ENCODE data around the gene TTC33. TPM values are rescaled to one million over a fixed set of nuclear protein-coding genes. Genes with fewer than 3 reads are reported as not detected.

Gene TTC33
- total RNA-seq, 1 experiment from 2014 or later = 30.2 TPM

DNA sequence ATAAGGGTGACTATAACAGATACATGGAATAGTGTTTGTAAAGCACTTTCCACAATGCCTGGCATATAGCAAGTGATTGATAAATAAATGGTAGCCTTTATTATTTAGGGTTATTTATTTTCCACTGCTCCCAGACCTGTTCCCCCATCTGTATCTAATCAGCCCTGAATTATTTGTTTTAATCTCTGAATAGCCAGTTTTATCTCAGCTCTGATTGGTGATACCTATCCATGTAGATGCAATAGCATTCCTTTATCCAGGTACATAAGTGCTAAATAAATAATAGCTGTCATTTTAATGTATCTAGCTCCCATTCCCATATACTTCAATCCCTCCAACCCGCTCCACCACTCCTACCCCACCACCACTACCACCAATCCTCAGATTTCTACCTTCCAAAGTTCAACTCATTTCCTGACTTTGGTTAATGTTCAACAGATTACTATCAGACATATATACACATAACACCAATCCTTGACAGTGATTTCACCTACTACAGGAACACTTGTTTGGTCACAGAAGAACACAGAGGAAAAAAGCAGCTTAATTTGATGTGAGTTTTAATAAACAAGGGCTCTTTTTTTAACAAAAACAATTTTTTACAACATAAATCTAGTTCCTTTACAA is 28.4 kb upstream of the TTC33 start:
- Histone ChIP-seq H3F3A (ENCODE audit: insufficient read depth, low read depth) (peaks cover 3% of the 10 kb centered on the region; the same call in 1 of the 2 replicates), H3K36me3 (ENCODE audit: low read depth) (peaks cover 21% of the 10 kb centered on the region), H3K9me2 (ENCODE audit: insufficient read depth) (no peaks in the 10 kb centered on the region), H3K4me2 (no peak overlapping the region), H3K4me1 (replicated peaks; ENCODE audit: insufficient read depth) (peaks cover 19% of the 10 kb centered on the region; the same call in 1 of the 2 replicates), H3K4me3 (no peak overlapping the region), H3K27me3 (ENCODE audit: insufficient read depth, low read depth) (no peaks in the 10 kb centered on the region), H2AFZ (no peak overlapping the region), H3K9me3 (ENCODE audit: insufficient read depth, low read depth) (peaks cover 11% of the 10 kb centered on the region), H3K27ac (no peak overlapping the region; the same call in 1 of the 2 replicates), H3K79me2 (ENCODE audit: low read depth) (peaks cover 99% of the 10 kb centered on the region), H4K20me1 (ENCODE audit: insufficient read depth) (peaks cover 80% of the 10 kb centered on the region)
- BruUV-seq (replicated peaks) = no TSS peak
- TF ChIP-seq, protein P1, sequence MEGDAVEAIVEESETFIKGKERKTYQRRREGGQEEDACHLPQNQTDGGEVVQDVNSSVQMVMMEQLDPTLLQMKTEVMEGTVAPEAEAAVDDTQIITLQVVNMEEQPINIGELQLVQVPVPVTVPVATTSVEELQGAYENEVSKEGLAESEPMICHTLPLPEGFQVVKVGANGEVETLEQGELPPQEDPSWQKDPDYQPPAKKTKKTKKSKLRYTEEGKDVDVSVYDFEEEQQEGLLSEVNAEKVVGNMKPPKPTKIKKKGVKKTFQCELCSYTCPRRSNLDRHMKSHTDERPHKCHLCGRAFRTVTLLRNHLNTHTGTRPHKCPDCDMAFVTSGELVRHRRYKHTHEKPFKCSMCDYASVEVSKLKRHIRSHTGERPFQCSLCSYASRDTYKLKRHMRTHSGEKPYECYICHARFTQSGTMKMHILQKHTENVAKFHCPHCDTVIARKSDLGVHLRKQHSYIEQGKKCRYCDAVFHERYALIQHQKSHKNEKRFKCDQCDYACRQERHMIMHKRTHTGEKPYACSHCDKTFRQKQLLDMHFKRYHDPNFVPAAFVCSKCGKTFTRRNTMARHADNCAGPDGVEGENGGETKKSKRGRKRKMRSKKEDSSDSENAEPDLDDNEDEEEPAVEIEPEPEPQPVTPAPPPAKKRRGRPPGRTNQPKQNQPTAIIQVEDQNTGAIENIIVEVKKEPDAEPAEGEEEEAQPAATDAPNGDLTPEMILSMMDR (conservative IDR thresholded peaks at IDR 0.05) = no peak
- TF ChIP-seq EZH2 (IDR thresholded peaks at IDR 0.05; ENCODE audit: low read depth) = no peak
- POLR2A ChIA-PET (ENCODE audit: unreplicated experiment) = no interaction called here
- intact Hi-C loops (cut with micrococcal nuclease; ENCODE audit: unreplicated experiment) = no loop called here
- CTCF ChIA-PET = interaction anchor here (0.6 kb wide), 1 partner anchor 1164 kb away, joined by 6 read pairs; no protein-coding TSS in a partner anchor
- no peak for DNase-seq

DNA sequence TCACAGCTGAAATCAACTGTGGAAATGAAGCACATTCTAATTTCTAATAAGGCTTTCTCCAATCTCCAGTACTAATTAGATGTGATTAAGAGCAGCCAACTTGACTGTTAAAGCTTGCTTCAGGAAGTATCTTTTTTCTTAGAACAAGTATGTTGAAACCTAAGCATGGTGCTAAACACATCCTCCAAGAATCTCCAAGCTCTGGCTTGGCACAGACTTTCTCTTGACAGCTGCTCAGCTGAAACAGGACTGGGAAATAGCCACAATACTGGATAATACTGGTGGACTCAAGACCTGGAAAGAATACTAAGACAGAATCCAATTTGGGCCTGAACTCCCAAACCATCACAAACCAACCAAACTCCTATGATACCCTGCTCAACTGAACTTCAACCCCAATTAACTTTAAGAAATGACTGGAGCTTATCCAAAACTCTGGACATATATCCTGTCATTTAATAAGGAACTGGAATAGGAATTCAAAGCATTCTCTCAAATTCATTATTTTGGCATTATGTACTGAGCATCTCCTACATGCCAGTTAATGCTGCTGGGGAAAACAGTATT is 26.2 kb upstream of the TTC33 start:
- H3K27ac ChIP-seq = no peak overlapping the region
- H3K4me3 ChIP-seq = no peak overlapping the region
- no peak overlapping the region for H2AFZ ChIP-seq
- ChIA-PET POLR2A (ENCODE audit: unreplicated experiment) (no interaction called here), CTCF (interaction anchor here (0.5 to 0.6 kb wide), 2 partner anchors 16 to 17 kb away, joined by 4 to 16 read pairs; no protein-coding TSS in a partner anchor)
- peaks cover 88% of the 10 kb centered on the region for H3K79me2 ChIP-seq (ENCODE audit: low read depth)
- DNase-seq = no peak
- H3K9me2 ChIP-seq (ENCODE audit: insufficient read depth) = no peaks in the 10 kb centered on the region
- peaks cover 3% of the 10 kb centered on the region; the same call in 1 of the 2 replicates for H3F3A ChIP-seq (ENCODE audit: insufficient read depth, low read depth)
- H3K9me3 ChIP-seq (ENCODE audit: insufficient read depth, low read depth) = no peaks in the 10 kb centered on the region
- TF ChIP-seq, protein P1 (conservative IDR thresholded peaks at IDR 0.05) = no peak
- no peak for TF ChIP-seq EZH2 (IDR thresholded peaks at IDR 0.05; ENCODE audit: low read depth)
- H3K4me2 ChIP-seq = no peak overlapping the region
- no TSS peak for BruUV-seq (replicated peaks)
- peaks cover 14% of the 10 kb centered on the region for H3K36me3 ChIP-seq (ENCODE audit: low read depth)
- peaks cover 82% of the 10 kb centered on the region for H4K20me1 ChIP-seq (ENCODE audit: insufficient read depth)
- peaks cover 19% of the 10 kb centered on the region; the same call in 1 of the 2 replicates for H3K4me1 ChIP-seq (replicated peaks; ENCODE audit: insufficient read depth)
- no peaks in the 10 kb centered on the region for H3K27me3 ChIP-seq (ENCODE audit: insufficient read depth, low read depth)
- intact Hi-C loops (cut with micrococcal nuclease; ENCODE audit: unreplicated experiment) = no loop called here

DNA sequence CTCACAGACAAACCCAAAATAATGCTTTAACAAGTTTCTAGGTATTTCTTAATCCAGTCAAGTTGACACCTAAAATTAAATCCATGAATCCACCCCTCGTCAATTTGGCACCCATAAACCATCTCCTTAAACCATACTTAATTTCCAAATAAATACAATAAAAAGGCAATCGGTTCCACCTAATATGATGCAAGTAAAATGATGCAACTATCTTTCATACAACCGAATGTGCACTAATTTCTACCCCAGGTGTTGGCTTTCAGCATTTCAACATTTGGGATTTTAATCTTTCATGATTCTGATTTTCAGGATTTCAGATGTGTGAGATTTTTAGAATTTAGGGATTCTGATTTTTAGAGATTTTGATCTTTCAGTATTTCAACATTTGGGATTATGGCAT is 25.1 kb upstream of the TTC33 start:
- CTCF ChIA-PET = no interaction called here

More for the DNA sequence above, 25.1 kb upstream of the TTC33 start:
- Histone ChIP-seq H3K27ac (peak overlapping the region; percentile 12; the same call in 1 of the 2 replicates), H3K4me3 (no peak overlapping the region), H3K79me2 (ENCODE audit: low read depth) (peaks cover 77% of the 10 kb centered on the region), H3K36me3 (ENCODE audit: low read depth) (peaks cover 19% of the 10 kb centered on the region), H4K20me1 (ENCODE audit: insufficient read depth) (peaks cover 73% of the 10 kb centered on the region), H3K9me2 (ENCODE audit: insufficient read depth) (no peaks in the 10 kb centered on the region), H2AFZ (no peak overlapping the region), H3K4me1 (replicated peaks; ENCODE audit: insufficient read depth) (peaks cover 28% of the 10 kb centered on the region; the same call in 1 of the 2 replicates), H3K4me2 (no peak overlapping the region), H3K27me3 (ENCODE audit: insufficient read depth, low read depth) (no peaks in the 10 kb centered on the region), H3K9me3 (ENCODE audit: insufficient read depth, low read depth) (no peaks in the 10 kb centered on the region), H3F3A (ENCODE audit: insufficient read depth, low read depth) (peaks cover 13% of the 10 kb centered on the region)
- POLR2A ChIA-PET (ENCODE audit: unreplicated experiment) = no interaction called here
- no peak for DNase-seq
- intact Hi-C loops (cut with micrococcal nuclease; ENCODE audit: unreplicated experiment) = no loop called here
- TF ChIP-seq, protein P1 (conservative IDR thresholded peaks at IDR 0.05) = no peak
- TF ChIP-seq EZH2 (IDR thresholded peaks at IDR 0.05; ENCODE audit: low read depth) = no peak
- no TSS peak for BruUV-seq (replicated peaks)
